GM19463 (cell line): ENCODE results near the gene TTLL11.
"Not testable (repeated sequence)": the region's sequence is repeated elsewhere in the genome, so short reads cannot be mapped to it uniquely, and the experiment has no call there.

Source experiments
- ATAC-seq: cut with Tn5 transposase; IDR thresholded peaks from one replicate; pipeline ENCODE4 v1.9.1; 2021; ENCODE audit warnings: mild to moderate bottlenecking, moderate library complexity; ENCODE audit not compliant: unreplicated experiment

Gene TTLL11

DNA sequence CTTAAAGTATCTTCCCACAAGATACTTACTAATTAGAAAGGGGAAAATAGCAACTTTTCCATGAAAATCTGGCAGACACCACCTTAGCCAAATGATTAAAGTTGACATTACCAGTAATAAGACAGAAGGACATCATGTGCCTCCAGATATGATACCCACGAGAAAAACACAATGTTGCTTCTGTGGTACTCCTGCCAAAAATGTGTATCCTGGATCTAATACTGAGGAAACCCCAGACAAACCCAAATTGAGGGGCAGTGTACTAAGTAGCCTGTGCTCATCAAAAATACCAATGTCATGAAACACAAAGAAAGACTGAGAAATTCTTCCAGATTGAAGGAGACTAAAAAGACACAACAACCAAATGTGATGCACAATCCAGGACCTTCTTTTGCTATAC is 85.3 kb downstream of the TTLL11 start:
- ATAC-seq = no peak

DNA sequence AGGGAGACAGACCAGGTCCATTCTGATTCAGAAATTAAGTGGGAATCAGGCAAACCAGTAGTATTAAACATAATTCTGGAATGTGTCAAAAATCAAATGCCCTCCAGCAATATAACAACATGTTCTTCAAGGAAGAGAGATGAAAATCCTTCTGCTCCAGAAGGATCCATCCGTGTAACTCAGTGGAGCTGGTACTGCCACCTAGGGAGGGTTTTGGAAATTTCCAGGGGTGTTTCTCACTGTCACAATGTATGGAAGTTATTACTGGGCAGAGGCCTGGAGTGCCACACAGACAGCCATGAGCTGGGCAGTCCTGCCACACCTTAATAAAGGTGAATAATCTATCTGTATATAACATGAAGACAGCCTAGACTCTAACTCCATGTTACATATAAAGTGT is 87.5 kb downstream of the TTLL11 start:
- ATAC-seq = no peak

DNA sequence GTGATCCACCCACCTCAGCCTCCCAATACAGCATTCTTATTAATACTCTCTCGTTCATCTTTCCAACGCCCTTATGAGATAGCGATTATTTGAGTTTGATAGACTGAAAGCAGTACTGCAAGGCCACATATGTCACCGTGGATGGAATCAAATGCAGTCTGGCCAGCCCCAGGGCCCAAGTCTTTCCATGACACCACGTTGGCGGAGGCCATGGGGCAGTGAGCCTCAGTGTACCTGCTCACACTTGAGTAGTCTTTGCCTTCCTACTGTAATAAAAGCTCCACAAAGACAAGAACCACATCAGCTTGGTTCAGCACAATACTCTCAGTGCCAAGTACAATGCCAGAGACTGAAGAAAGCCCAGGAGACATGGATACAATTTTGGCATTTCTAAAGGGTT is 88.5 kb downstream of the TTLL11 start:
- ATAC-seq = no peak

DNA sequence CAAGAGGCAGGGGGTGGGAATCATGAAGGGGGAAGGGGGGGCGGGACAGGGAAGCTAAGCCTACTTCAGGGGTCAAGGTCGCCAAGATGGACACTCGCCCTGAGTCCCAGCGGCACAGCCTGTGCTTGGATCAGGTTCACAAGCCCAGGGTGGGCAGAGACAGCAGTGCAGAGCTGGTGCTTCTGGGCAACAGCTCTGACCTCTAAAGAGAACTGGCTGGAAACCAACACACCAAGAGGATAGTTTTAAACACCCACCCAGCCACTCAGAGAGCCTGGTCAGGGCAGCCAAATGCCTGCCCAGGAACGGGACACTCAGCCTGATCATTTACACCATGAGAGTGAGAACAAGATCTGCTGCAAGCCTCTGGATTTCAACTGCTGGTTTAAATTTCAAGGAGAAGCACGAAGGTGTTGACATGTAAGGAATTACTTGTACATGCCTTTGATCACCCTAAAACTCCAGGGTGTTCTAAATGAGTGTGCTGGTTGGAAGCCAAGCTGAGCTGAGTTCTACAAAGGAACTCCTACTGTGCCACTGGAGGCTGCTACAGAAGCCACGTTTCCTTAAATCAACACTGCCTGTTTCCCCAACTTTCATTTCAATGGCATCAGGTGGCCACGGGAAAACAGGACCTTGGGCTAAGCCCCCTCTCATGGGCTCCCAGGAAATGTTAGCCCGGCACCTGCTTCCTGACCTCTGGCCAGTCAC is 91.5 kb downstream of the TTLL11 start:
- ATAC-seq = no peak

DNA sequence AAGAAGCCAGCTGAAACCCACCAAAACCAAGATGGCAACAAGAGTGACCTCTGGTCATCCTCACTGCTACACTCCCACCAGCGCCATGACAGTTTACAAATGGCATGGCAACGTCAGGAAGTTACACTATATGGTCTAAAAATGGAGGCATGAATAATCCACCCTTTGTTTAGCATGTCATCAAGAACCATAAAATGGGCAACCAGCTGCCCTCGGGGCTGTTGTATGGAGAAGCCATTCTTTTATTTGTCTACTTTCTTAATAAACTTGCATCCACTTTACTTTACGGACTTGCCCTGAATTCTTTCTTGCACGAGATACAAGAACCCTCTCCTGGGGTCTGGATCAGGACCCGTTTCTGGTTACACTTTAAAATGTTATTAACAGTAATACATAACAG is 92.6 kb downstream of the TTLL11 start:
- not testable (repeated sequence) for ATAC-seq

DNA sequence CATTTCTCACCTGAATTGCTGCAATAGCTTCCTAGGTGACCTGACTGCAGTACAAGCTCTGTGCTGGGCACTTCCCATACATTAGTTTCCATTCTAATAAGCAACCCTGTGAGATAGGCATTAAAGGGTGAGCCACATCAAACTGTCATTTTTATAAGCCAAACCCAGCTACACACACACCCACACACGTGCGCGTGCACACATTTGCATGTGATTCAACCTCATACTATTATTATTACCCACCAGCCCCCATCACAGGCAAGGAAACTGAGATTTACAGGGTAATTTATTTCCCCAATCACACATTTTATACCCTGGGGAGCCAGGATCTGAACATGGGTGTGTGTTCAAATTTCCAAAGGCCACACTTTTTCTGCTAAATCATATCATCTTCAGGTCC is 93.6 kb downstream of the TTLL11 start:
- ATAC-seq = no peak

DNA sequence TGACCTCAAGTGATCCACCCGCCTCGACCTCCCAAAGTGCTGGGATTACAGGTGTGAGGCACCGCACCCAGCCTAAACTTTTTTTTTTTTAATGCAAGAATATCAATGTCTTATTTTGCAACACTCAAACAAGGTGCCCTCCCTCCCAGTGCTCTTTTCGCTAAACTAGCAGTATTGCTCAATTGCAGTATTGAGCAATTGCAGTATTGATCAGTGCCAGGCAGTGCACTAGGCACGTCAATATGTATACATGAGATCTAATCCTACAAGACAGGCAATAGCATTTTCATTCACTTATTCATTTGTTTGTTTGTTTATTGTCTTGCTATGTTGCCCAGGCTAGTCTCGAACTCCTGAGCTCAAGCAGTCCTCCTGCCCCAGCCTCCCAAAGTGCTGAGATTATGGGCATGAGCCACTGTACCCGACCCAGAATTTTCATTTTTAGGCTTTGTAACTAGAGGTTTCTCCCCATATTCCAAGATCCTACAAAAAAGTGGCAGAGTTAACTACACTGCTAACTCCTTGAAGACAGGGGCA is 94.5 kb downstream of the TTLL11 start:
- ATAC-seq = no peak

DNA sequence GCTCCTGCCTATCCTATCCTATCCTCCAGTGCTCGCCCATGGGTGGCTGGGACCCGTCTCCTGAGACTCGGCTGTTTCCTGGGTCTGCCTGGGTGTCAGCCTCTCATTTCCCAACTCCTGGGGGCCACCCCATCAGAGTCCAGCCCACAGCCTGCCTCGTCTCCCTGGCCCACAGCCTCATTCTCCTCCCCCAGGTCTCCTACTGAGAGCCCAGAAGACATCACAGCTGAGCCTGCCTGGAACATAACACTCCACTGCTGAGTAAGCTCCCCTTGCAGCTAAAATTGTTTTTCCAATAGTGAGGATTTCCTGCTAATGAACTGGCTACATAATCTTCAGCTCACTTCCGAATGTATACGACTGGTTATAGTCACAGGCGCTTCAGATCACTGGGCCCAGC is 95.3 kb downstream of the TTLL11 start:
- no peak for ATAC-seq

DNA sequence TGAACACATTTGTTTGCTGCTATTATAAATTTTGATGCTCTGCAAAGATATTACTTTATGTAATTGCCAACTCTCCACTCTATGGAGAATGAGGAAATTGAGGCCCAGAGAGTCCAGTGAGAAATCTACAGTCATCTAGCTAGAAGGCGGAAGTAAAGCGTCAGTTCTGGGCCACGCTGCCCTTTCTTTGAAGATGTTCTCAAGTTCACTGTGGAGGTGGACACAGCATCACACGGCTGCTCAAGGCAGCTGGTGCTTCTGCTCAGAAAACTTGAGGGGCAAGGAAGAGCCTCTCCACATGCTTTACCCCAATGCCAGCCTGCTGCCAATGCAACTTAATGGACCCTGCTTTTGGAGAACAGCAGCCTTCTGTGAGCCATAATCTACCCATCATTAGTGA is 96.3 kb downstream of the TTLL11 start:
- ATAC-seq = no peak

DNA sequence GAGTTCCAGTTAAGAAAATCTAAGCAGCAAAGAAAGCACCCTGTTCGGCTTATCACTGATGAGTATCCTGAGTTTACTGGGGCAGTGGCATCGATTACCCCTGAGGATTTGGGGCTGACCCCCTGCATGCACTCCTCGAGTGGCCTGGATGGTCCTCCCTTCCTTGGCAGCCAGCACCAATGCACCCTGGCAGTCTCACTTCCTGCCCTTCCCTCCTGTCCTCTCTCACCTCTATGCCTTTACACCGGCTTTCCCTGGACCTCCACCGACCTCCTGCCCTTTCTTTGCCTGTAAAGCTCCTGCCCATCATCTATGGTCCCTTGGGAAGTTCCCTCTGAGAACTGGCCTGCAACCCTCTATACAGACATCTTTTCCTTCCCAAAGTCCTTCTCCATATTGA is 97.1 kb downstream of the TTLL11 start:
- ATAC-seq = no peak

DNA sequence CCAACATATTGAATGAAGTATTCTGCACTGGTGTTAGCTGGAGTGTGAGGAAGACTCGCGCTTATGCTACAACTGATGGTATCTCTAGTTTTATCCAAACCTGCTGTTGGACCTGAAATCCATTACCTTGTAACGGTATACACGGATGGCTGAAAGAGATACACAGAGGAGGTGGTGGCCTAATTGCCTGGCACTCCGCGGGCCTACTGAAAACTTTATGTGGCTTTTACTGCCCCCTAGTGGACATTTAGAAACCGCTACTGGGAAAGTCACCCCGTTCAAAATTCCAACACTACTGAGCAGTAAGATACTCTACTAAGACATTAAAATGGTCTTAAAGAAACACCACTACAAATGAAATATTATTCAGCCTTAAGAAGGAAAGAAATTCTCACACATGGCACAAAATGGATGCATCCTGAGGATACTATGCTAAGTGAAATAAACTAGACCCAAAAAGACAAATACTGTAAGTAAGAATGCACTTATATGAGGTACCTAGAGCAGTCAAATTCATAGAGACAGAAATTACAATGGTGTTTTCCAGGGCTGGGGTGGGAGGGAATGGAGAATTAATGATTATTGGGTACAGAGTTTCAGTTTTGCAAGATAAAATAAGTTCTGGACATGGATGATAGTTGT is 100.4 kb downstream of the TTLL11 start:
- ATAC-seq = no peak

DNA sequence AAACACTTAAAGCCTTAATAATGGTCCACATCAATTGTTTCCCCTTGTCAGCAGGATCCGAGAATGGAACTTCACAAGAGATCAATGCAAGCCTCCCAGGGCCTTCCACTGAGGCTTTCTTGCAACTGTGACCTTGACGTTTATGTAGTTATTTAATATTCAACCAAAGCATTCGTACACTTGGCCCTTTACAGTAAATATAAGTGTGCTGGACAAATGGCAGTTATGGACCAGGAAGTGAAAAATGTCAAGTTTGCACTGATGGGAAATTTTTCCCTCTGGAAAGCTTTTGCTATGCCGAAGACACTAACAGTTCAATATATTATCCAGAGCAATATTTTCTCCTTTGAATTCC is 101.8 kb downstream of the TTLL11 start:
- ATAC-seq = no peak

DNA sequence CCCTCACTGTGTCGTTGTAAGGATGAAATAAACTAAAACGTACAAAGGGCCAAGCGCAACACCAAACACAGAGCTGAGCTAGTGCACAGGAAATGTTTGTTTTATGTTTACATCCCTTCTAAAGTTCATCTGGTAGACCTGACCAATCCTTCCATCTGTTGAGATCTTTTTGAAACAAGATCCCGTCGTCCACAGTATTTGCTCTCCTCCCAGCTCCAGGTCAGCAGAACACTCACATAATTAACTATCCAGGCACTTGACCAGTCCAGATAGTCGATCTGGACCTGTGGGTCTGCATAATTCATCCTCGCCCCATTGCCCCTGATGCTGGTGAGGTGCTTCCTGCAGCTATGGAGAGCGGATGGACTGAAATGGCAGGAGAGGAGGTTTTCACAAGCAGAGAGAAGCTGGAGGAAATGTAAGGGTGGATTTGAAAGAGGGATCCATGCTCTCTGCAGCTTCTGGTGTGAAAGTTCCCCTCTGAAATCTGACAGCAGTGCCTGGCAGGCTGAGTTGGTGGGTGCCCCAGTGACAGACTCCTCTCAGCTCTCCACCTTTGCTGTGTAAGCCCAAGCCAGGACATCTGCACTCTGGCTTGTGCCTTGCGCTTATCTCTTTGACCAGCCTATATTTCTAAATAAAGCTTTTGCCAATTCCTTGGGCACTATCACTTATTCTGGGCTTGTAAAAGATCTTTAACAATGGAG is 102.4 kb downstream of the TTLL11 start:
- ATAC-seq = no peak

DNA sequence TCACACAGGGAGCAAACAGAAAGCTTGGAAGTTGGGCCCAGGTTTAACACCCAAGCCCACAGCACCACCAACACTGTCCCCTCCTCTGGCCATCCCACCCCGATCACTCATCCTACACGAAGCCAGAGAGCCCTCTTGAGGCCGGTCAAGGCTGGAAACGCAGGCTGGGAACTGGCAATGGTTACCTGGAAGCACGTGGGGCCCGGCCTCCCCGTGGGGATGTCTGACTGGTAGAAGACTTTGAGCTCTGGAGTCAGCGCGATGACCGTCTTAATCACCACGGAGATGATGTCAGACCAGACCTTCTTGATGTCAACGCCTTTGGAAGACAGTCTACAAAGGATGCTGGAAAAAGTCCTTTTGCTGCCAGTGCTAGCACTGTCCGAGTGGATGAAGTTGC is 104.1 kb downstream of the TTLL11 start:
- ATAC-seq = no peak

DNA sequence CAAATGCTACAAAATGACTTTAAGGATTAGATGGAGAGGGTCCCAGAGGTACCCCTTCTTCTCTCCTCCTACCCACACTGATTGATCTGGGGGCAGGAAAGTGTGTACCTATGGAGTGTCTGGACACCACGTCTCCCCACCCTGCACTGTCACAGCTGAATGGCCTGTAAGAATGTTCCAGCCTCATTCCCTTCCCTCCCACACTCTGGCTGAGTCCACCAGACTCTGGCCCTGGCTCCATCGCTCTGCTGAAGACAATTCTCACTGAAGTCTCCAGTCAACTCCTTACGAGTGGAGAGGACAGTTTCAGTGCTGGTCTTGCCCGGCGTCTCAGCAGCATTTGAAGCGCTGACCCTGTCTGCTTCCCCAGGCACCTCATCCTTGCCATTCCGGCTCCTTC is 105.8 kb downstream of the TTLL11 start:
- no peak for ATAC-seq

DNA sequence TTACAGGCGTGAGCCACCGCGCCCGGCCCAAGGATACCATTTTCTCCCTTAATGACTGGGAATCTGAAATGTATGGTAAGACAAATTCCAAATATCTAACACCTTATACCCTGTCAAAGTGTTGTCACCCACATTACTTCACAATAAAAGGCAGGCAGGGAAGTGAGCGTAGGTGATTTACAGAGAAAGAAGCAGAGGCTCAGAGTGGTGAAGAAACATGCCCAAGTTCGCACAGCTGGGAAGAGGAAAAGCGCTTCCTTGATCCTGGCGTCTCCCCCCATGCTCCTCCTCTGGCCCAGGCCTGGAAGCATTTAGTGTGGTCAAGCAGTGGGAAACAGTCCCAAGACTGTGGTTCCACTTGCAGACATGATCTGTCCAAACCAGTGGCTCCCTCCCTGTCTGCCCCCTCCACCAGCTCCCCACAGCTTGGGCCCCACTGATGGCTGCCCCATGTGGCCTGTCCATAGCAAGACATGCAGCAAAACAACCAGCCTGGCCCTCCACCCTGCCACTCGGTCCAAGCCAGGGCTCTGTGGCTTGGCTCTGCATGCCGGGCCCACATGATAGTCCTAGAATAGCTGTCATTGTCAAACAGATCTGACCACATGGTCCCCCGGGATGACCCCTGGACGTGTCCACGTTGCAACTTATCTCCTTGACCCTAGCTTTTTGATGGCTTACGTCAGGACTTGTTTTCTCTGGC is 107.2 kb downstream of the TTLL11 start:
- ATAC-seq = no peak

DNA sequence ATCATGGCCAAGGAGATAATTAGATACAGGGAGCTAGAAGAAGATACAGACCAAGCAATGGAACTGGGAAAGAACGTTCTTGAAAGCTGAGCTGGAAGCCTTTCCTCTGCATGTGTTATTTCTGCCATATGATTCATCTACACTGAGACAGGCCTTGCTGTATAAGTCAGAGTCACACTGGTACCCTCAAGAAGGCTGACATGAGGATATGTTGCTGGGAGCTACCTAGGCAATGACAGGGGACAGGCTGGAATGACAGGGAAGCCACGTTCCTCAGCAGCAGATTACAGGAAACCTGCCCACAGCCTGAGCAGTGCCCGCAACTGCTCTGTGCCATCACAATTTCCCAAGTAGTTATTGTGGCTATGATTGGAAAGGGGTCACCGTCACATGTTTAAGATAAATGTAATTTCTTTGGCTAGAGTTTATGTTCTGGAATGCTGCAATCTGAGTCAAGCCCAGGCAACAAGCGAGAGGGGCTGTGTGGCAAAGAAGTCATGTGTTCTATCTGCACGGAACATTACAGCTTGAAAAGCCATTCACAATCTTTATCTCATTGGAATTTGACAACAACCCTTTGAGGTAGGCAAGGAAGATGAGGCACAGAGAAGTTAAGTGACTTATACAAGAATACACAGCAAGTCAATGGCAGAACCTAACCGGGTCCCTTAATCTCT is 108.2 kb downstream of the TTLL11 start:
- no peak for ATAC-seq

DNA sequence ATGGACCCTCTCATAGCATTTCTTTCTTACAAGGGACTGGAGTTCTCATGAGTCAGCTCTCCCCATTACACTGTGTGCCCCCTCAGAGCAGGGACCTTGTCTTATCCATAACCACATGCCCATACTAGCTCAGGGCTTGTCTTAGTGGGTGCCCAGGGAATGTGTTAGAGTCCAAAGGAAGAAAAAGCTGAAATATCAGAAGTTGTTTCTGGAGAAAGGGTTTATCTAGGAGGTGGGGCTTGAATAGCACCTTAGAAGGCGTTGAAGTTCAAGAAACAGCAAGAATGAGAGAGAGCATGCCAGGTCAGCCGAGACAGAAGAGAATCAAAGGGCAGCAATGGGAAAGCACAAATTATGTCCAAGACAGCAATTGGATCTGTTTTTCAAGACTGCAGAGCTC is 109.4 kb downstream of the TTLL11 start:
- no peak for ATAC-seq

DNA sequence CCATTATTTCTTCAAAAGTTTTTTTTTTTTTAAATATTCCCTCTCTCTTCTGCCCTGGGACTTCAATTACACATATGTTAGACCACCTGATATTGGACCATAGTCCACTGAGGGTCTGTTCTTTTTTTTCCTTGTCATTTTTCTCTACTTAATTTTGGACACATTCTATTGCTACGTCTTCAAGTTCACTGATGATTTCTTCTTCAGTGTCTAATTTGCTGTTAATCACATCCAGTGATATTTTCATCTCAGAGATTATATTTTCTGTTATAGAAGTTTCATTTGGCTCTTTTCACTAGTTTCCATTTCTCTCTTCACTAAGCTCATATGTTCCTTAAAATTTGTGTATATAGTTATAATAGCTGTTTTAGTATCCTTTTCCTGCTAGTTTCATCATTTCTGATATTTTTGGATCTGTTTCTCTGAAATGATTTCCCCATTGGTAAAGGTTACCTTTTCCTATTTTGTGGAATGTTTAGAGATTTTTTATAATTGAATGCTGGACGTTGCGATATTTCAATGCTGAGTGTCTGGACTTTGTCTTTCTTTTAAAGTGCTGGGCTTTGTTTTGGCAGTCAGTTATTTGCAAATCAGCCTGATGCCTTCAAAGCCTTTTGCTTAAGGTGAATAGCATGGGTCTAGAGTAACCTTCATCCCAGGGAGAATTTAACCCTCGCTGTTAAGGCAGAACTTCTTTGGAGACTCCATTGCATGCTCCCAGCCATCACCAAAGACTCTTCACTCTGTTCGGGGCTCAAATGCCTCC is 111.8 kb downstream of the TTLL11 start:
- no peak for ATAC-seq

DNA sequence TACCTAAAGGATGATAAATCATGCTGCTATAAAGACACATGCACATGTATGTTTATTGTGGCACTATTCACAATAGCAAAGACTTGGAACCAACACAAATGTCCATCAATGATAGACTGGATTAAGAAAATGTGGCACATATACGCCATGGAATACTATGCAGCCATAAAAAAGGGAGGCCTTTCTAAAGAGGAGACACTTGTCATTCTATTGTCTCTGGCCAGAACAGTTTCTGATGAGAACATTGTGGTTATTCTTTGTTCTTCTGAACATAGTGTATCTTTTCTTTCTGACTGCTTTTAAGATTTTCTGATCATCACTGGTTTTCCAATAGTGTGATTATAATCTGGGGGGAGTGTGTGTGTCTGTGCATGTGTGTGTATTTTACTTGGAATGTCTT is 112.4 kb downstream of the TTLL11 start:
- not testable (repeated sequence) for ATAC-seq
